NCI-H2107 treated with DMSO at 0.1 percent for 48 hours (cell line): Measurements from ENCODE around the gene DNPEP.

Experiments
- DNase-seq: peaks from one replicate; lab custom pipeline; 2025; ENCODE audit not compliant: unreplicated experiment; lab: John Stamatoyannopoulos, UW

The DNPEP gene

DNA sequence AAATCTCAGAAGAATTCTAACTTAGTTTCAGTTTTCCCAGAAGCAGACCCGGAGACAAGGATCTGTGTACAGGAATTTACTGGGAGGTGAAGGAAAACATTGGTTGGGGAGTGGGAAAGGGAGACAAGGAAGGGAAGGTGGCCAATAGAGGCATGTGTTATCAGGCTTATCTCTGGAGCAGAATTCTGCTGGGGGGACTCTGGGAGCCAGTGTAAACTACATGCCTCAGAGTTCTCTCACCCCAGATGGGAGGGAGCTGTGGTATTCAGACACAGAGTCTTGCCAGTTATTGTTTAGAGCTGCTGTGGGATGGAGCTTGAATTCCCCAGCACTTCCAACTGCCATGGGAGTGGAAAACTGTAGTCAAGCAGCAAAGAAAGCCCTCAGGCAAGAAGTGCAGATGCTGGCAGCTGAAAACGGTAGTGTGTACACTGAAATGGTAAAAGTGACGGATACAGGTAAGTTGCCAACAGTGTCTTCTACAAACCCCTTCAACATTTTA is 19.0 kb downstream of the DNPEP start:
- DNase-seq = no peak

DNA sequence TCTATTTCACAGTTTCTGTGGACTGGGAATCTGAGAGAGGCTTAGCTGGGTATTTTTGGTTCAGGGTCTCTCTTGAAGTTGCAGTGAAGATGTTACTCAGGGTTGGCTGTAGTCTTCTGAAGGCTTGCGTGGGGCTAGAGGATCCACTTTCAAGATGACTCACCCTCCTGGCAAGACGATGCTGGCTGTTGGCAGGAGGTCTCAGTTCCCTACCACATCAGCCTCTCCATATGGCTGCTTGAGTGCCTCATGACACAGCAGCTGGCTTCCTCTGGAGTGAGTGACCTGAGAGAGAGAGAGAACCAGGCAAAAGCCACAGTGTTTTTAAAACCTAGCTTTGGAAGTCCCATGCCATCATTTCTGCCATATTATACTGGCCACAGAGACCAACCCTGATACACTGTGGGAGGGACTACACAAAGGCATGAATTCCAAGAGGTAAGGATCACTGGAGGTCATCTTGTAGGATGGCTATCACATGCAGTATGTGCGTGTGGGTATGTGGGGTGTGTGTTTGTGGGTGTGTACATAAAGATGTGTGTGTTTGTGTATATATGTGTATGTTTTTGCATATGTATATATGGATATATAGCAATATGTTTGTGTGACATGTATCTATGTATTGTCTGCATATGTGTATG is 25.1 kb downstream of the DNPEP start:
- no peak for DNase-seq

DNA sequence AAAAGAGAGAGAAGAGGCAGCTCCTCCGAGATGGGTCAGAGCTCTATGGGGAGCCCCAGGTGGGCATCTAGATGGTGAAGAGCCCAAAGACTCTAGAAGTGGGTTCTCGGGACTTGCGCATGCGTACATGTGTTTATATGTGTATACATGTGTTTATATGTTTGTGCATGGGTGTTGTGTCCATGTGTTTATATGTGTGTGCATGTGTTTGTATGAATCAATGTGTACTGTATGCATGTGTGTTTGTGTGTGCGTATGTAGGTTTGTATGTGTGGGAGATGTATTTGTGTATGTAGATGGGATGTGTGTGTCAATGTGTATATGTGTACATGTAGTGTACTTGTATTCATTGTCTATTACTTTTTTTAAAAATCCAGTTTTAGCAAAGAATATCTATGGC is 25.6 kb downstream of the DNPEP start:
- DNase-seq = no peak

DNA sequence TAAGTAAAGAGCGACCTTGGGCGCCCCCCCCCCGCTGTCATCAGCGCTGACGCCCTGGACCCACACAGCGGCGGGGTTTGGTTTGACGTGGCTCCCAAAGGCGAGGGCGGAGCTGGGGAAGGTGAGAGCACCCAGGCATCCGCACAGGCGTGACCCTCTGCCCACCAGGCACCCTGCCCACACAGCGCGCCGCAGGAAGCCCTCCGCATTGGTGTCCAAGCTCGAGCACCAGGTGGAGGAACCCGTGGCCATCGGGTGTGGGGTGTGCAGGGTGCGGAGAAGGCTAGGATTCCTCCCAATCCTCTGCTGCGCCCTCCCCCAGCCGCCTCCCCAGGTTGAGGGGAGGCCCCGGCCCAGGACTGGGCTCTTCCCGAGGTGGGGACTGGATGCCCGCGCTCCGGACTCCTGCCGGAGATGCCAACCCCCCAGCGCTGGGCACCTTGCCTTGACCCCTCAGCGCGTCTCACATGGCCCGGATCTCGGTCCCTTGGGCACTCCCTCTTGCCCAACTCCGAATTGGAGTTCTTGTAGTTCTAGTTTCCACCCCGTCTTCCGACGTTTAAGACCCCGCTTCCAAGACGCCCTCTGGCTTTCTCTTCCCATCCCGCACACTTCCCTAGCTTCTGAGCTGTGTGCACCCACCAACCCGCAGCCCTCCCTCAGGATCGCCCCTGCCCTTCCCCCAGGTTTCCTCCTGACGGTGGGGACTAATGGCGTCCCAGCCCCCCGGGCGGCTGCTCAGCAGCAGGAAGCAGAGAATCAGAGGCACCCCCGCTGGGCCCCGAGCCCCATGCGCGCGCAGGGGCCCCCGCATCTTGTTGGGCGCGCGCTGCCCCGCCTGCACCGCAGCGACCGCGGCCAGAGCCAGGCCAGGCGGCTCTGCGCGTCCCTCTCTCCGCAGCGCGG is 29.3 kb downstream of the DNPEP start:
- DNase-seq = no peak

DNA sequence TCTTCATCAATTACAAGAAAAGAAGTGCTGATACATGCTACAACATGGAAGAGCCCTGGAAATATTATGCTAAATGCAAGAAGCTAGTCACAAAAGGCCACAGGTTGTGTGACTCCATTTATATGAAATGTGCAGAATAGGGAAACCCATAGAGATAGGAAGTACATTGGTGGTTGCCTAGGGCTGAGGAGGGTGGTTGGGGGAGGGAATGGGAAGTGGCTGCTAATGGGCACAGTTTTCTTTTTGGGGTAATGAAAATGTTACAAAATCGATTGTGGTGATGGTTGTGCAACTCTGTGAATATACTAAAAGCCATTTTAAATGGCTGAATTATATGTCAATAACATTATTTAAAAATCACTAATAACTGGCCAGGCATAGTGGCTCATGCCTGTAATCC is 30.9 kb downstream of the DNPEP start:
- DNase-seq = no peak

DNA sequence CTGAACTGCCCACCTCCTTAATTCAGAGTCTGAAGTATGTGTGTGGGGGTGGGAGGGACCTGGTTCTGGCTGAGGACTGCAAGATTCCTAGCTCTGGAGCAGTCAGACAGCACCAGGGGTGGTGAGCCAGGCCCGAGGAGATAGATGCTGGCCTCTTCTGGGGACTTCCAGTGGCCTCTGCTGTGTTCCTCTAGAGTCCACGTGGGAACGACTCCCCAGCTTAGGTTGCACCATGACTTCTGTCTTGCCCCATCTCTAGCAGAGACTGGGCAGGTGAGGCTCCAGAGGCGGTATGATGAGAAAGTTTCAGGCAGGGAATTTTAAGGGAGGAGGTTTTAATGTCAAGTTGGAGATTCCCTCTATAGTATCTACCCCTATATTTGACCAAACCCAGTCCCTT is 33.1 kb downstream of the DNPEP start:
- no peak for DNase-seq

DNA sequence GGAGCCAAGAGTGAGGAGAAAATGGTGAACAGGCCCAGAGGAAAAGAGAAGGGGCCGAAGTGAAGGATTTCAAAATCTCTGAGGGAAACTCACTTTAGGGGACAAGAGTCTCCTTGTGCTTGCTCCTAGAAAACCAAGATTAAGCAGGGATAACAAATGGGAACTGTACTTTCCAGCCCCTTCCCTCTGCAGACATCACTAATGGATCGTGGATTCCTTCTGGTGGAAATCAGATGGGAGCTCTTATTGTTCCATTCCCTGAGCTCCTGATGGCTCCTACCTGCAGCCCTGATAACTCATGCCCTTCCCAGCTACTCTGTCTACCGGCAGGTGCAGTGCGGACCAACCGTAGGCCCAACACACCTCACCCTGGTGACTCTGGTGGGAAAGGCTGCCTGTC is 34.6 kb downstream of the DNPEP start:
- DNase-seq = no peak

DNA sequence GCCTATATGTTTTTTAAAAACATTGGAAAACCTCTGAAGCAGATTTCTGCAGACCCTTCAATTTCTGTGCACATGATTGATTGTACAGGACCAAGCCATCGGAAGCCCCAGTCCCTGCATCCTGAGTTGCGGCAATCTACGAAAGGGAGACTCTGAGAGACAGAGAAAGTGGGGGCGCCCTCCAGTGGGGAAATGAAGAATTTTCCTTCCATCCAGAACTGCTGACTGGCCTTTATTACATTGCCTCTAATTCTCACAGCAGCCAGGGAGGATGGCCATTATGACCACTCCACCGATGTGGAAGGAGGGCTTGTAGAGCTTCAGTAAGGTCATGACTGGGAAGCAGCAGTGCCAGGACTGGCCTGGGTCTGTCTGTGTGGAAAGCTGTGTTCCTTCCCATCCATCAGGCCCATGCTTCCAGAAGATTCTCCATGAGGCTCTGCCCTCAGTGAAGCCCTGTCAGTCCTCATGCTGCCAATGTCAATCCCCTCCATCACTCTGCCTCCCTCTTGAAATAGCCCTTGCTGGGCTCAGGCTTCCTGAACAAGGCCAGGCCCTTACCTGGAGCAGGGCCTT is 35.2 kb downstream of the DNPEP start:
- peak; percentile 31 for DNase-seq

DNA sequence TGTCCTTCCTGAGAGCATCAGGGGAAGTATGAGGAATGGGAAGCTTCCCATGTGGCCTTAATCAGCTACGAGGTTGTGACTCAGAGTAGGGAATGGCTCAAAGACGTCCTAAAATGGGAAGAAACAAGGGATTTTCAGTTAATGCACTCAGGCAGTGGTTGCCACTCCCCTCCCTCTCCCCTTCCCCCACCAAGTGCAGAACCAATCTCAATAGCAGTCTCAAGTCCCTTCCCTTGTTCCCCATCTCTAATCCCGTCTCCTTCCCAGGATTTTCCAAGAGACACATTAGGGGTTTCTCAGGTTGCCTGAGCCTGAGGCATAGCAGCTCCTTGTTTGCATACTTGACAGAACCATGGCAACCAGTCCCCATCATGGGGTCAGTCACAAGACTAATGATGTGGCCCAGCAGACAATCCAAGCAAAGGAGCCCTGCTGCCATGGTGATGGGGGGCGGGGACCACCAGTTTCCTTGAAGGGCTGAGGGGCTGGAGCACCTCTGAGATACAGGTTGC is 36.9 kb downstream of the DNPEP start:
- no peak for DNase-seq

DNA sequence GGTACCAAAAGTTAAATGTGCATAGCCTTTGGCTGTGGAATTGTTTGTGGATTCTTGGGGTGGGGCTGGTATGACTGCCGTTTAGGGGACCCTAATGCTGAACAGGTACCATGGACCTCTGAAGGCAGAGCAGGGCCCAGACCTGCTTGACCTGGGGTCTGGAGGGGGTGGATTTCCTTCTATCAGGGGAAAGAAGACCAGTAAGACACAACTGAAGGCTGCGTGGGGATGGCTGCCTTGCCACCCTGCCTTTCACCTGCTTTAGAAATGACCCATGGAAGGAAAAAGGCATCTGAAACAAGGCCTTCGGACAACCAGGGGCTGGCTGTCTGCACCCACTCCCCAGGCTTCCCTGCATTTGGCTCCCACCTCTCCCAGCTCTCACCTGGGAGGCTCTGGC is 37.5 kb downstream of the DNPEP start:
- DNase-seq = no peak

DNA sequence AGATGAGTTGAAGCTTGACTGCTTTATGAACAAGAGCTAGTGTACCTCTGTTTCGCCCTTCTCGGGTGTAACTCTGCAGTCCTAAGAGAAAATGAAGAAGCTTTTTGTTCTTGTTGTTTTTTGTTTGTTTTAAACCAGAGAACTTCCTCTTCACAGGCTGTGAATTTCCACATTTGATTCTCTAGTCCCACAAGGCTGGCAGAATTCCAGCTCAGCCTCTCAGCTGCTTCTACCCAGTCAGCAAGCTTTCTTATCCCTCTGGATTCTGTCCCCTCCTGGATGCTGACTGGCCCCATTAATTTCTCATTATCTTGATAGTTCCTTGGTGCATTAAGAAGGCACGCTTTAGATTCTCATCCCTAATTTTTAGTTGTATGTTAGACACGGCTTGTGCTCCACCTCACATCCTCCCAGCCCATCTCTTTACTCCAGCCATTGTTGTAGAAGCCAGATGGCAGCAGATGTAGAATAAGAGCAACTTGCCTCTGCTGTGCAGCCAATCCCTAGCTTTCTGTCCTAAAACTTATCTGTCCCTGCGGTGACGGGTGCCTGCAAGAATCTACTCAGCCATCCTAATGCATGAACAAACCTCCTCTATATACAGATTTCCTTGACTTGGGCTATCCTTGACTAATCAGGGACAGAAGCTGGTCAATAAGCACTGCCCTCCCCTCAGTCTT is 42.8 kb downstream of the DNPEP start:
- DNase-seq = peak; percentile 42

DNA sequence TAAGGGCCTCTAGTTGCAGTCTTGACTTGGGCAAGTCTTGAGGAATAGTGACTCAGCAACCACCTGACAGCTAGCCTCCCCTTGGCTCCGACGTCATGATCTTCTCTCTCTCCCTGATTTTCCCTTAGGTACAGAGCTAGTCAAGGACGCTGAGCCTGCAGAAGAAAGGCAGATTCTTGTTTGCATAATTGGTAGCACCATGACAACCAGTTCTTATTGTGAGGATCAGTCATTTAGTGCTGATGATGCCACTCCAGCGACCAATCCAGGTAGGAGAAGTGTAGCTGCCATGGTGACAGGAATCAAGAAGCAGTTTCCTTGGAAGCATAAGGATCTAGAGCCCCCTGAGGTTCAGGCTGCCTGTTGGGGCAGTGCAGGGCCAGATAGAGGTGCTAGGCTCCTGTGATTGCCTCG is 52.3 kb downstream of the DNPEP start:
- no peak for DNase-seq

DNA sequence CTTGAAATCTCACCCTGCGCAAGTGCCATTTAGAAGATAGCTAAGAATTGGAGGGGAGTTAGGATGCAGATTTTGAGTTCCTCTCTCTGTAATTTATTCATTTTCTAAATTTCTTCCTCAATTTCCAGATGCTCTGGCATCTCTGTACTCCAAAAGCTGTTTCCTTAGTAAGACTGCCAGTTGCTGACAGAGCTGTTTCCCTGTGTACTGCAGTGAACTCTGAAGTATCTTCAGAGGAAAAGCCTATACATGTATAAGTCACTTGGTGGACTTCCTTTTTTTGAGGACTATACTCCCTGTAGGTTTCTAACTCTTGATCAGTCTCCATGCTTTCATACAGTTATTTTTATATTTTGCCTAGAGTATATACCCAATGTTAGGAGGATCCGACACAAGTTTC is 53.6 kb downstream of the DNPEP start:
- DNase-seq = no peak

DNA sequence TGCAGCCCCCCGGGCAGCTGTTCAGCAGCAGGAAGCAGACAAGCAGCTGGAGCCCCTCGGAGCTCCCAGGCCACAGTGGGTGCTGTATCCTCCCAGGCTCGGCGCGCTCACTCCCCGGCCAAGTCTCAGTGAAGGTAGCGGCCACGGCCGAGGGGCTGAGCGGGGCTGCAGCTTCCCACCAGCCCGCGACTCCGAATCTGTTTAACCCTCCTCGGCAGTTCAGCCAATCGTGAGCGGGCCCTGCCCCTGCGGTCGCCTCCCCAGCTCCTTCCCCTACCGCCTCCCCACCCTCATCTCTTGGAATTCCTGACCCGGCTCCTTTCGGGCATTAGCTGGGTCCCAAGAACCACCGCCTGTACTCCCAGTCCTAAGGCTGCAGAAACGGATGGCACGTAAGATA is 55.2 kb downstream of the DNPEP start, which contains the start of gene RESP18:
Gene RESP18, minus strand, starts transcription at position 203 of the 400 bp plus-strand sequence.
- DNase-seq = no peak

DNA sequence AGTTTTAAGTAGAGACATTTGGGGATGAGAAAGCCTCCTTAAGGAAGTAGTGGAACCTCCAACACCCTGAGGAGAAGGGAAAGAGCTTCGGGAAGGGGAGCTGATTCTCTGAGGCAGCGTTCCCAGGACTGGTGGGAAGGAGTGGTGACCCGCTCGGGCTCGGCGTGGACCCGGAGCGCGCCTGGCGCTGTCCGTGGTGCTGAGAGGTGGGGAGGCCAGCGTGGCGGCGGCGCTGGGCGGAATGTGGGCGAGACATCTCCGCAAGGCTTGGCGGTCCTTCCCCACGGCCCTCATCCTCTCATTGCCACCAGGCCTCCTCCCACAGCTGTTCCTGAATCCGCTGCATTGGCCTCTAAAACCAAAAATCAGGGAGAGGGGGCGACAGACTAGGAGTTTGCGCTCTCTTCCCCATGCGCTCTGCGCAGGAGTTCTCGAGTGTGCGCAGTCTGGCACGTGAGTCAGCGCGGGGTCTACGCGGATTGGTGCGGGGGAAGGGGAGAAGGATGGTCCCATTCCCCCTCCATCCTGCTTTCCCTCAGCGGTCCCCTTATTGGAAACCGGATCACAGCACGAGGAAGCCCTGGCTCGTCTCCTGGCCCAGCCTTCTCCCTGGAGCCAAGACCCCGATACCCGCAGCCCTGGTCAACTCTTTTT is 56.0 kb downstream of the DNPEP start:
- DNase-seq = no peak

DNA sequence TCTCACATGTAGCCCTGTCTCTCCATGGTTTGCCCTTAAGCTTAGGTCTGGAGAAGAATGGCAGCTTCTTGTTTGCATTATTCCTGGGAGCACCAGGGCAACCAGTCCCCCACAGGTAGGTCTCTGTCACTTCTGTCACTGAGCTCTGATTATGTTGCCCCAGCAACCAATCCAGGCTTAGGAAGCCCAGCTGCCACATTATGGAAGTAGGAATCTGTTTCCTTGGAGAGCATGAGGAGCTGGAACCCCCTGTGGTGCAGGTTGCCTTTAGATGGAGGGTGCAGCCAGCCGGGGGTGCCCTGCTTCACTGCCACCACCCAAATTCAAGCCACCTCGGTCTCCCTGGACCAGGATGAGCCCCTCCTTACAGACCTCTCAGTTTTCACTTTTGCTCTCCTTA is 60.0 kb downstream of the DNPEP start:
- DNase-seq = no peak

DNA sequence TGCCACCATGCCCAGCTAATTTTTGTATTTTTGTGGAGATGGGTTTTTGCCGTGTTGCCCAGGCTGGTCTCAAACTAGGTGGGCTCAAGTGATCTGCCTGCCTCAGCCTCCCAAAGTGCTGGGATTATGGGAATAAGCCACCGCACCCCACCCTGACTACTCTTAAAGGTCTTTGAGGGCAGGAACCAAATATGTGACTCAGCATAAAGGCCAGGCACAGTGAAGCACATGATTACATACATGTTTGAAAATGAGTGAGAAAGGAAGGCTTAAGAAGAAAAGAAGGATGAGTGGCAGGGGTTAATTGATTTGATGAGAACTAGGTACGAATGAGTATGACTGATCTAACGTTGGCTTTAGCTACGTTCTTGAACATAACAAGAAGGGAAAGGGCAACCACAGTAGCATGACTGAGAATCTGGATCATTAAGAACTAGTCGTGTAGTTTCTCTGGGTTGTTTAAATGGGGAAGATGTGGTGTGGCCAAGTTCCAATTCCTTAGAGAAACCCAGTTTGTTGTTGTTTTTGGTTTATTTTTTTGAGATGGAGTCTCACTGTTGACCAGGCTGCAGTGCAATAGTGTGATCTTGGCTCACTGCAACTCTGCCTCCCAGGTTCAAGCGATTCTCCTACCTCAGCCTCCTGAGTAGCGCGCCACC is 61.9 kb downstream of the DNPEP start:
- no peak for DNase-seq

DNA sequence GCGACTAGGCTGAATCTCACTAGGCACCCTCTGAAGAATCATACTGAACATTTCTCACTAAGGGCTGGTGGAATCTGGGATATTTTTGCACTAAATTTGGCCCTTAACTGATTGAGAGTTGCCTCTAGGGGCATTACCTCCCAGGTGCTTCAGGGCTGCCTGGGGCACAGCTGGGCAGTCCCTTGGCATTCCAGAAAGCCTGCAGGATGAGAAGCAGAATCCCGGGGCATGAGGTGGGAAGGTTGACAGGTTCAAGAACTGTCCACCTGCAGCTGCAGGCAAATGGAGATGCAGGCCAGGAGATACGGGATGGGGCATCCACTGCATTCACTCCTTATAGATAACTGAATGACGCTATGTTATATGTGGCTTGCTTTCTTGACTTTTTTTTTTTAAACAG is 62.6 kb downstream of the DNPEP start:
- no peak for DNase-seq

DNA sequence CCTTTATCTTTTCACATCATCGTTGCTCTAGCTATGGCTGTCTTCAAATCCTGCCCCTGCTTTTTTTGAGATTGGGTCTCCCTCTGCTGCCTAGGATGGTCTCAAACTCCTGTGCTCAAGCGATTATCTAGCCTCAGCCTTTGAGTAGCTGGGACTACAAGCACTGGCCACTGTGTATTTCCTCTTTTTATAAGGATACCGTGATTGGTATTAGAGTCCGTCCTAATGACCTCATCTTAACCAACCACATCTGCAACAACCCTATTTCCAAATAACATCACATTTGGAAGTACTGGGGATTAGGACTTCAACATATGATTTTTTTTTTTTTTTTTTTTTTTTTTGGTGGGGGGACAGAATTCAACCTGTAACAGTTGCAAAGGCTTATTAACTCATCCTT is 64.3 kb downstream of the DNPEP start:
- DNase-seq = no peak
